ENCODE data around the gene DERL3.

The DERL3 gene

GRCh38 chr22:23878219-23878618 is 39.4 kb upstream of the DERL3 start:
- no peaks in the 10 kb centered on the region for H3K4me1 ChIP-seq (ENCODE audit: low read depth, poor library complexity, severe bottlenecking)
- H4K20me1 ChIP-seq (ENCODE audit: insufficient read depth) = no peaks in the 10 kb centered on the region
- no peak overlapping the region for H3K9ac ChIP-seq
- no peak overlapping the region for H3K27ac ChIP-seq
- no peaks in the 10 kb centered on the region for H3K27me3 ChIP-seq (ENCODE audit: insufficient read depth, low read depth)
- H3K79me2 ChIP-seq (ENCODE audit: insufficient read depth, low read depth) = no peaks in the 10 kb centered on the region
- no peak overlapping the region for H3K4me2 ChIP-seq
- no peaks in the 10 kb centered on the region for H3K36me3 ChIP-seq (ENCODE audit: insufficient read depth)
- H2AFZ ChIP-seq (ENCODE audit: low read depth) = no peak overlapping the region
- no peak for TF ChIP-seq CTCF (conservative IDR thresholded peaks at IDR 0.05; ENCODE audit: low read depth, low read length)
- H3K4me3 ChIP-seq (IDR thresholded peaks at IDR 0.05; ENCODE audit: insufficient read depth, low read depth, low read length) = no peak overlapping the region

GRCh38 chr22:23877566-23877965 is 38.8 kb upstream of the DERL3 start:
- no peaks in the 10 kb centered on the region for H3K27me3 ChIP-seq (ENCODE audit: insufficient read depth, low read depth)
- H3K36me3 ChIP-seq (ENCODE audit: insufficient read depth) = no peaks in the 10 kb centered on the region
- no peak overlapping the region for H3K9ac ChIP-seq
- no peak overlapping the region for H3K4me2 ChIP-seq
- H3K79me2 ChIP-seq (ENCODE audit: insufficient read depth, low read depth) = no peaks in the 10 kb centered on the region
- no peaks in the 10 kb centered on the region for H4K20me1 ChIP-seq (ENCODE audit: insufficient read depth)
- H3K27ac ChIP-seq = no peak overlapping the region
- H3K4me3 ChIP-seq (IDR thresholded peaks at IDR 0.05; ENCODE audit: insufficient read depth, low read depth, low read length) = no peak overlapping the region
- no peak for TF ChIP-seq CTCF (conservative IDR thresholded peaks at IDR 0.05; ENCODE audit: low read depth, low read length)
- H2AFZ ChIP-seq (ENCODE audit: low read depth) = no peak overlapping the region
- no peaks in the 10 kb centered on the region for H3K4me1 ChIP-seq (ENCODE audit: low read depth, poor library complexity, severe bottlenecking)

- no peak for TF ChIP-seq CTCF (conservative IDR thresholded peaks at IDR 0.05; ENCODE audit: low read depth, low read length)
- Histone ChIP-seq H3K4me1 (ENCODE audit: low read depth, poor library complexity, severe bottlenecking) (no peaks in the 10 kb centered on the region), H3K4me2 (no peak overlapping the region), H3K36me3 (ENCODE audit: insufficient read depth) (no peaks in the 10 kb centered on the region), H4K20me1 (ENCODE audit: insufficient read depth) (no peaks in the 10 kb centered on the region), H3K9ac (no peak overlapping the region), H3K27ac (no peak overlapping the region), H3K27me3 (ENCODE audit: insufficient read depth, low read depth) (no peaks in the 10 kb centered on the region), H3K4me3 (IDR thresholded peaks at IDR 0.05; ENCODE audit: insufficient read depth, low read depth, low read length) (no peak overlapping the region), H2AFZ (ENCODE audit: low read depth) (no peak overlapping the region), H3K79me2 (ENCODE audit: insufficient read depth, low read depth) (no peaks in the 10 kb centered on the region)
These were observed 37.0 kb upstream of the DERL3 start for GRCh38 chr22:23875801-23876200.

- H3K4me3 ChIP-seq (IDR thresholded peaks at IDR 0.05; ENCODE audit: insufficient read depth, low read depth, low read length) = no peak overlapping the region
- TF ChIP-seq CTCF (conservative IDR thresholded peaks at IDR 0.05; ENCODE audit: low read depth, low read length) = no peak
- no peak overlapping the region for H3K9ac ChIP-seq
- no peak overlapping the region for H2AFZ ChIP-seq (ENCODE audit: low read depth)
- no peaks in the 10 kb centered on the region for H3K79me2 ChIP-seq (ENCODE audit: insufficient read depth, low read depth)
- no peak overlapping the region for H3K4me2 ChIP-seq
- H3K4me1 ChIP-seq (ENCODE audit: low read depth, poor library complexity, severe bottlenecking) = no peaks in the 10 kb centered on the region
- no peaks in the 10 kb centered on the region for H3K27me3 ChIP-seq (ENCODE audit: insufficient read depth, low read depth)
- no peaks in the 10 kb centered on the region for H3K36me3 ChIP-seq (ENCODE audit: insufficient read depth)
- no peaks in the 10 kb centered on the region for H4K20me1 ChIP-seq (ENCODE audit: insufficient read depth)
- H3K27ac ChIP-seq = no peak overlapping the region
These were observed 36.1 kb upstream of the DERL3 start for GRCh38 chr22:23874871-23875270.

Measured in KMS-11 (cell line).